GM12878 (cell line): Measurements from ENCODE around the gene DNASE1L1. TPM values are rescaled to one million over a fixed set of nuclear protein-coding genes. Genes with fewer than 3 reads are reported as not detected.

Source experiments
- EED ChIP-seq: sonication (generic); IDR thresholded peaks from 2 replicates; pipeline ENCODE4 v1.6.1; 2016; ENCODE audit warnings: antibody characterized with exemption, low read depth
- IKZF2 ChIP-seq, 2 experiments: fragments of 450-650 bp; IDR thresholded peaks; 2 replicates each; pipeline ENCODE4 v1.6.1; 2017; ENCODE audit warnings: mild to moderate bottlenecking in 2 of 2, moderate library complexity in 2 of 2
- MXI1 ChIP-seq: fragments of 150-350 bp; IDR thresholded peaks from 2 replicates; pipeline ENCODE4 v1.6.1; 2011; ENCODE audit warnings: low read depth, mild to moderate bottlenecking, inconsistent platforms, low read length, improper control_type of control experiment
- SIX5 ChIP-seq: IDR thresholded peaks from 2 replicates; pipeline ENCODE4 v1.6.1; 2011; ENCODE audit warnings: mild to moderate bottlenecking, low read depth, low read length, moderate library complexity; ENCODE audit not compliant: severe bottlenecking
- SMAD5 ChIP-seq: IDR thresholded peaks from 2 replicates; pipeline ENCODE4 v1.6.1; 2016; ENCODE audit warnings: antibody characterized with exemption, low read depth
- SMC3 ChIP-seq: IDR thresholded peaks from 2 replicates; pipeline ENCODE4 v1.6.1; 2011; ENCODE audit warnings: low read length, improper control_type of control experiment, borderline replicate concordance
- YBX1 ChIP-seq: fragments of 450-650 bp; IDR thresholded peaks from 2 replicates; pipeline ENCODE4 v1.6.1; 2016; ENCODE audit warnings: antibody characterized with exemption
- ZNF622 ChIP-seq: fragments of 450-650 bp; IDR thresholded peaks from 2 replicates; pipeline ENCODE4 v1.6.1; 2017; ENCODE audit warnings: mild to moderate bottlenecking, inconsistent platforms
- polyA plus RNA-seq, 11 experiments: library from polyadenylated mRNA; depleted of rRNA in 4 of 11; unstranded in 6 of 11; stranded (reverse) in 5 of 11; fragments of >200 nt; fragmentation: Nextera tagmentation in 4 of 11; fragmentation: Illumina TruSeq in 1 of 11; extraction: Ambion mirVana in 4 of 11; extraction: Trizol in 1 of 11; gene quantifications; 1 replicate in 1 of 11; 2 replicates in 10 of 11; pipeline versions ENCODE4 v1.2.1 to v1.2.3, GENCODE V29; 2011 to 2016; ENCODE audit warnings: inconsistent platforms in 2 of 11, missing spikeins in 2 of 11, low read depth in 1 of 11
- total RNA-seq, 4 experiments: library from RNA; depleted of rRNA in 3 of 4; stranded (reverse); fragments of >200 nt in 3 of 4; fragmentation: Illumina TruSeq in 1 of 4; extraction: Trizol in 1 of 4; gene quantifications; 2 replicates each; pipeline versions ENCODE4 v1.2.1 to v1.2.3, GENCODE V29; 2013 to 2021
- TF ChIP-seq, protein P1 (sequence below): IDR thresholded peaks from 2 replicates; pipeline ENCODE4 v1.6.1; 2011; ENCODE audit warnings: low read depth, mild to moderate bottlenecking, low read length, moderate library complexity, borderline replicate concordance; ENCODE audit errors: extremely low read depth
- TF ChIP-seq, protein P2 (sequence below): IDR thresholded peaks from 2 replicates; pipeline ENCODE4 v1.6.1; 2011; ENCODE audit warnings: borderline replicate concordance, low read depth, mild to moderate bottlenecking, moderate library complexity, mixed read lengths, low read length; ENCODE audit not compliant: insufficient read depth; ENCODE audit errors: extremely low read length
- TF ChIP-seq, protein P3 (sequence below): IDR thresholded peaks from 2 replicates; pipeline ENCODE4 v1.6.1; 2011; ENCODE audit warnings: low read depth, low read length, improper control_type of control experiment, borderline replicate concordance
- TF ChIP-seq, protein P4 (sequence below): IDR thresholded peaks from 2 replicates; pipeline ENCODE4 v1.6.1; 2012; ENCODE audit warnings: low read depth, low read length, improper control_type of control experiment
- TF ChIP-seq, protein P5 (sequence below): IDR thresholded peaks from 2 replicates; pipeline ENCODE4 v1.6.1; 2012; ENCODE audit warnings: low read depth, low read length, improper control_type of control experiment
- TF ChIP-seq, protein P6 (sequence below): fragments of 150-350 bp; IDR thresholded peaks from 2 replicates; pipeline ENCODE4 v1.6.1; 2016; ENCODE audit warnings: low read depth, low read length
- TF ChIP-seq, protein P7 (sequence below): fragments of 450-650 bp; IDR thresholded peaks from 2 replicates; pipeline ENCODE4 v1.6.1; 2018; ENCODE audit warnings: mild to moderate bottlenecking, low read depth, moderate library complexity; ENCODE audit not compliant: partially characterized antibody
- TF ChIP-seq, protein P8 (sequence below): IDR thresholded peaks from 2 replicates; pipeline ENCODE4 v1.6.1; 2012; ENCODE audit warnings: low read length, inconsistent platforms

DNASE1L1 gene
- total and polyA plus RNA-seq, 10 of the 15 experiments (the other 5 are each of a cell fraction or from before 2014, with no cell fraction given), result 0.60 to 22.7 (median 6.8) TPM

DNA sequence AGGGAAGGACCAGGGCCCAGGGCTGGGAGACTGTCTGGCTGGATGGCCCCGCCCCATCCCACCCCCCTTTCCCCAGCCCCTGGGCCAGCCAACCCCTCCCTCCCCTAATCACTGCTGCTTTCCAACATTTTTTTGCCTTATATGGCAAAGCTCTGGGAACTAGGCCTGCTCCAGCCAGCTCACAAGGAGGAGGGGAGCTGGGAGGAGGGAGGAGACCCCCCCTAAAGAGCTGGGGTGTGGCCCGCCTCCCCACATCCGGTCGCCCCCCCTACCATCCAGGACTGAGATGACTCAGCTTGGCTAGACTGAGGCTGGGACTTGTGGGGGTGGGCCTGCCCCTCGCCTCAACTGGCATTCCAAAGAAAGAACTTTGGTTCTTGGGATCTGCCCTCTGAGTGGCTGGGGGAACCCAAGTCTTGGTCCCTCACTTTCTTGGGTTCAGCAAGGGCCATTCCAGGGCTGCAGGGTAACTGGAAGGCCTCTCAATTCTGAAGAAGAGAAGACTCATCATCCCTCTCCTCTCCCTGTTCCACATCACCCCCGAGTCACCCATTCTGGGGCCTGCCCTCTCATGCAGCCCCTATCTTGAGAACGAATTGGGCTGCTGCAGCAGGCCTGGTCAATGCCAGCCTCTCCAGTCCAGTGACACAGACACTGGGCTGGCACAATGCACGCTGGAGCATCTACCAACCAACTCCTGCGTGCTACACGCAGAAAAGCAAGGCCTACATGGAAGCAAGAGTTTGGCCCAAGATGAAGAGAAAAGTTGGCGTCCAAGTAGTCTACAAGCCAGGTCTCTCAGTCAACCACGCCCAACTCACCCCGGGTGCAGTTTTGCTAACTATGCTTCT lies 39.4 kb downstream of the DNASE1L1 start (continued):
- TF ChIP-seq, protein P1, sequence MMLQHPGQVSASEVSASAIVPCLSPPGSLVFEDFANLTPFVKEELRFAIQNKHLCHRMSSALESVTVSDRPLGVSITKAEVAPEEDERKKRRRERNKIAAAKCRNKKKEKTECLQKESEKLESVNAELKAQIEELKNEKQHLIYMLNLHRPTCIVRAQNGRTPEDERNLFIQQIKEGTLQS, result no peak
- TF ChIP-seq, protein P2, sequence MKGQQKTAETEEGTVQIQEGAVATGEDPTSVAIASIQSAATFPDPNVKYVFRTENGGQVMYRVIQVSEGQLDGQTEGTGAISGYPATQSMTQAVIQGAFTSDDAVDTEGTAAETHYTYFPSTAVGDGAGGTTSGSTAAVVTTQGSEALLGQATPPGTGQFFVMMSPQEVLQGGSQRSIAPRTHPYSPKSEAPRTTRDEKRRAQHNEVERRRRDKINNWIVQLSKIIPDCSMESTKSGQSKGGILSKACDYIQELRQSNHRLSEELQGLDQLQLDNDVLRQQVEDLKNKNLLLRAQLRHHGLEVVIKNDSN, result no peak
- TF ChIP-seq IKZF2 (IDR thresholded peaks at IDR 0.05) (peak in 1 of 2 experiments; percentile 46; a peak in 1 of 4 replicates), YBX1 (no peak), MXI1 (no peak), SMC3 (no peak), EED (peak; percentile 65), SIX5 (no peak), ZNF622 (no peak), SMAD5 (no peak)
- TF ChIP-seq, protein P3, sequence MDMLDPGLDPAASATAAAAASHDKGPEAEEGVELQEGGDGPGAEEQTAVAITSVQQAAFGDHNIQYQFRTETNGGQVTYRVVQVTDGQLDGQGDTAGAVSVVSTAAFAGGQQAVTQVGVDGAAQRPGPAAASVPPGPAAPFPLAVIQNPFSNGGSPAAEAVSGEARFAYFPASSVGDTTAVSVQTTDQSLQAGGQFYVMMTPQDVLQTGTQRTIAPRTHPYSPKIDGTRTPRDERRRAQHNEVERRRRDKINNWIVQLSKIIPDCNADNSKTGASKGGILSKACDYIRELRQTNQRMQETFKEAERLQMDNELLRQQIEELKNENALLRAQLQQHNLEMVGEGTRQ, result no peak
- TF ChIP-seq, protein P4, sequence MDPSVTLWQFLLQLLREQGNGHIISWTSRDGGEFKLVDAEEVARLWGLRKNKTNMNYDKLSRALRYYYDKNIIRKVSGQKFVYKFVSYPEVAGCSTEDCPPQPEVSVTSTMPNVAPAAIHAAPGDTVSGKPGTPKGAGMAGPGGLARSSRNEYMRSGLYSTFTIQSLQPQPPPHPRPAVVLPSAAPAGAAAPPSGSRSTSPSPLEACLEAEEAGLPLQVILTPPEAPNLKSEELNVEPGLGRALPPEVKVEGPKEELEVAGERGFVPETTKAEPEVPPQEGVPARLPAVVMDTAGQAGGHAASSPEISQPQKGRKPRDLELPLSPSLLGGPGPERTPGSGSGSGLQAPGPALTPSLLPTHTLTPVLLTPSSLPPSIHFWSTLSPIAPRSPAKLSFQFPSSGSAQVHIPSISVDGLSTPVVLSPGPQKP, result no peak
- TF ChIP-seq, protein P5, sequence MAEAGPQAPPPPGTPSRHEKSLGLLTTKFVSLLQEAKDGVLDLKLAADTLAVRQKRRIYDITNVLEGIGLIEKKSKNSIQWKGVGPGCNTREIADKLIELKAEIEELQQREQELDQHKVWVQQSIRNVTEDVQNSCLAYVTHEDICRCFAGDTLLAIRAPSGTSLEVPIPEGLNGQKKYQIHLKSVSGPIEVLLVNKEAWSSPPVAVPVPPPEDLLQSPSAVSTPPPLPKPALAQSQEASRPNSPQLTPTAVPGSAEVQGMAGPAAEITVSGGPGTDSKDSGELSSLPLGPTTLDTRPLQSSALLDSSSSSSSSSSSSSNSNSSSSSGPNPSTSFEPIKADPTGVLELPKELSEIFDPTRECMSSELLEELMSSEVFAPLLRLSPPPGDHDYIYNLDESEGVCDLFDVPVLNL, result no peak
- TF ChIP-seq, protein P6, sequence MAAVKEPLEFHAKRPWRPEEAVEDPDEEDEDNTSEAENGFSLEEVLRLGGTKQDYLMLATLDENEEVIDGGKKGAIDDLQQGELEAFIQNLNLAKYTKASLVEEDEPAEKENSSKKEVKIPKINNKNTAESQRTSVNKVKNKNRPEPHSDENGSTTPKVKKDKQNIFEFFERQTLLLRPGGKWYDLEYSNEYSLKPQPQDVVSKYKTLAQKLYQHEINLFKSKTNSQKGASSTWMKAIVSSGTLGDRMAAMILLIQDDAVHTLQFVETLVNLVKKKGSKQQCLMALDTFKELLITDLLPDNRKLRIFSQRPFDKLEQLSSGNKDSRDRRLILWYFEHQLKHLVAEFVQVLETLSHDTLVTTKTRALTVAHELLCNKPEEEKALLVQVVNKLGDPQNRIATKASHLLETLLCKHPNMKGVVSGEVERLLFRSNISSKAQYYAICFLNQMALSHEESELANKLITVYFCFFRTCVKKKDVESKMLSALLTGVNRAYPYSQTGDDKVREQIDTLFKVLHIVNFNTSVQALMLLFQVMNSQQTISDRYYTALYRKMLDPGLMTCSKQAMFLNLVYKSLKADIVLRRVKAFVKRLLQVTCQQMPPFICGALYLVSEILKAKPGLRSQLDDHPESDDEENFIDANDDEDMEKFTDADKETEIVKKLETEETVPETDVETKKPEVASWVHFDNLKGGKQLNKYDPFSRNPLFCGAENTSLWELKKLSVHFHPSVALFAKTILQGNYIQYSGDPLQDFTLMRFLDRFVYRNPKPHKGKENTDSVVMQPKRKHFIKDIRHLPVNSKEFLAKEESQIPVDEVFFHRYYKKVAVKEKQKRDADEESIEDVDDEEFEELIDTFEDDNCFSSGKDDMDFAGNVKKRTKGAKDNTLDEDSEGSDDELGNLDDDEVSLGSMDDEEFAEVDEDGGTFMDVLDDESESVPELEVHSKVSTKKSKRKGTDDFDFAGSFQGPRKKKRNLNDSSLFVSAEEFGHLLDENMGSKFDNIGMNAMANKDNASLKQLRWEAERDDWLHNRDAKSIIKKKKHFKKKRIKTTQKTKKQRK, result no peak
- TF ChIP-seq, protein P7, sequence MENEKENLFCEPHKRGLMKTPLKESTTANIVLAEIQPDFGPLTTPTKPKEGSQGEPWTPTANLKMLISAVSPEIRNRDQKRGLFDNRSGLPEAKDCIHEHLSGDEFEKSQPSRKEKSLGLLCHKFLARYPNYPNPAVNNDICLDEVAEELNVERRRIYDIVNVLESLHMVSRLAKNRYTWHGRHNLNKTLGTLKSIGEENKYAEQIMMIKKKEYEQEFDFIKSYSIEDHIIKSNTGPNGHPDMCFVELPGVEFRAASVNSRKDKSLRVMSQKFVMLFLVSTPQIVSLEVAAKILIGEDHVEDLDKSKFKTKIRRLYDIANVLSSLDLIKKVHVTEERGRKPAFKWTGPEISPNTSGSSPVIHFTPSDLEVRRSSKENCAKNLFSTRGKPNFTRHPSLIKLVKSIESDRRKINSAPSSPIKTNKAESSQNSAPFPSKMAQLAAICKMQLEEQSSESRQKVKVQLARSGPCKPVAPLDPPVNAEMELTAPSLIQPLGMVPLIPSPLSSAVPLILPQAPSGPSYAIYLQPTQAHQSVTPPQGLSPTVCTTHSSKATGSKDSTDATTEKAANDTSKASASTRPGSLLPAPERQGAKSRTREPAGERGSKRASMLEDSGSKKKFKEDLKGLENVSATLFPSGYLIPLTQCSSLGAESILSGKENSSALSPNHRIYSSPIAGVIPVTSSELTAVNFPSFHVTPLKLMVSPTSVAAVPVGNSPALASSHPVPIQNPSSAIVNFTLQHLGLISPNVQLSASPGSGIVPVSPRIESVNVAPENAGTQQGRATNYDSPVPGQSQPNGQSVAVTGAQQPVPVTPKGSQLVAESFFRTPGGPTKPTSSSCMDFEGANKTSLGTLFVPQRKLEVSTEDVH, result no peak
- TF ChIP-seq, protein P8, sequence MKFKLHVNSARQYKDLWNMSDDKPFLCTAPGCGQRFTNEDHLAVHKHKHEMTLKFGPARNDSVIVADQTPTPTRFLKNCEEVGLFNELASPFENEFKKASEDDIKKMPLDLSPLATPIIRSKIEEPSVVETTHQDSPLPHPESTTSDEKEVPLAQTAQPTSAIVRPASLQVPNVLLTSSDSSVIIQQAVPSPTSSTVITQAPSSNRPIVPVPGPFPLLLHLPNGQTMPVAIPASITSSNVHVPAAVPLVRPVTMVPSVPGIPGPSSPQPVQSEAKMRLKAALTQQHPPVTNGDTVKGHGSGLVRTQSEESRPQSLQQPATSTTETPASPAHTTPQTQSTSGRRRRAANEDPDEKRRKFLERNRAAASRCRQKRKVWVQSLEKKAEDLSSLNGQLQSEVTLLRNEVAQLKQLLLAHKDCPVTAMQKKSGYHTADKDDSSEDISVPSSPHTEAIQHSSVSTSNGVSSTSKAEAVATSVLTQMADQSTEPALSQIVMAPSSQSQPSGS, result no peak
